ENCODE data around the gene TEX22.

- TF ChIP-seq CTCF (IDR thresholded peaks at IDR 0.05) (no peak), POLR2A (IDR thresholded peaks at IDR 0.05) (no peak)
These were observed 12.3 kb downstream of the TEX22 start for GRCh38 chr14:105410642-105411016.
